HCT116 (cell line): ENCODE results near the gene ZNF165. TPM values are rescaled to one million over a fixed set of nuclear protein-coding genes. Genes with fewer than 3 reads are reported as not detected.

Source experiments
- ATAC-seq: fragments of 200-7000 bp; cut with Tn5 transposase; 2 replicates; pipeline ENCODE4 v1.9.1; 2020; ENCODE audit warnings: mild to moderate bottlenecking, moderate library complexity
- BruUV-seq: library from RNA; stranded (reverse); fragments of 400-500 nt; replicated peaks from 2 replicates; lab custom pipeline; 2021; lab: Mats Ljungman, UMichigan
- CTCF ChIA-PET: fragments of 300-600 bp; sonication (Branson Sonifier 250); formaldehyde crosslinking; loops from one replicate; lab custom pipeline; 2021; ENCODE audit warnings: antibody characterized with exemption; lab: Charles Lee
- POLR2A ChIA-PET: fragments of 300-600, 350-600 bp; sonication (Branson Sonifier 250); formaldehyde crosslinking; loops from one replicate; lab custom pipeline; 2021; ENCODE audit warnings: antibody characterized with exemption; lab: Charles Lee
- RAD21 ChIA-PET, 2 experiments: fragments of 300-600 bp; sonication (Branson Sonifier 250); formaldehyde crosslinking; loops; one replicate each; lab custom pipeline; 2023; ENCODE audit warnings: low total read pairs in 2 of 2; ENCODE audit not compliant: uncharacterized antibody in 2 of 2, unreplicated experiment in 2 of 2, low non-redundant PET in 1 of 2; lab: Charles Lee
- DNase-seq: peaks from one replicate; pipeline ENCODE4 v3.0.0-alpha.2; 2010; ENCODE audit warnings: low read depth, low spot score
- H2AFZ ChIP-seq: fragments of 200-600 bp; shearing (Covaris generic), sonication (generic); 2 replicates; pipeline ENCODE4 v1.6.1; 2017; ENCODE audit warnings: low read depth, mixed run types, mixed read lengths, antibody characterized with exemption, low read length; ENCODE audit not compliant: poor library complexity, severe bottlenecking
- H3K27ac ChIP-seq: 2 replicates; pipeline ENCODE4 v1.5.1; 2012; ENCODE audit warnings: low read depth, low read length
- H3K27me3 ChIP-seq: fragments of 200-600 bp; sonication (generic); 2 replicates; pipeline ENCODE4 v1.6.1; 2016; ENCODE audit warnings: mixed run types, low read length, mixed read lengths; ENCODE audit not compliant: insufficient read depth
- H3K36me3 ChIP-seq, 2 experiments: fragments of 200-500 bp in 1 of 2; fragments of 200-600 bp in 1 of 2; sonication (Bioruptor generic) in 1 of 2; sonication (generic) in 1 of 2; 2 replicates each; pipeline versions ENCODE4 v1.5.1 to v1.6.1; 2014 to 2016; ENCODE audit warnings: low read length in 2 of 2, inconsistent platforms in 1 of 2, mixed read lengths in 1 of 2, mixed run types in 1 of 2; ENCODE audit not compliant: insufficient read depth in 2 of 2, control insufficient read depth in 1 of 2
- H3K4me1 ChIP-seq, 2 experiments: fragments of 200-600 bp in 1 of 2; sonication (generic) in 1 of 2; 2 replicates each; pipeline versions ENCODE4 v1.5.1 to v1.6.1; 2012 to 2017; ENCODE audit warnings: low read length in 2 of 2, inconsistent platforms in 1 of 2, mild to moderate bottlenecking in 1 of 2, mixed read lengths in 1 of 2, mixed run types in 1 of 2, moderate library complexity in 1 of 2; ENCODE audit not compliant: insufficient read depth in 2 of 2, control insufficient read depth in 1 of 2
- H3K4me2 ChIP-seq: fragments of 200-600 bp; sonication (generic); 2 replicates; pipeline ENCODE4 v1.6.1; 2017; ENCODE audit warnings: mixed run types, low read length, mixed read lengths
- H3K4me3 ChIP-seq, 2 experiments: fragments of 200-600 bp in 1 of 2; sonication (generic) in 1 of 2; replicated peaks in 1 of 2; 2 replicates each; pipeline ENCODE4 v1.5.1; 2011 to 2016; ENCODE audit warnings: low read length in 2 of 2, control low read depth in 1 of 2, low read depth in 1 of 2, mild to moderate bottlenecking in 1 of 2, mixed read lengths in 1 of 2, mixed run types in 1 of 2
- H3K79me2 ChIP-seq: fragments of 200-600 bp; sonication (generic); 2 replicates; pipeline ENCODE4 v1.6.1; 2017; ENCODE audit warnings: mild to moderate bottlenecking, mixed run types, low read length, moderate library complexity, mixed read lengths; ENCODE audit not compliant: insufficient read depth
- H3K9ac ChIP-seq: fragments of 200-600 bp; sonication (generic); 2 replicates; pipeline ENCODE4 v1.6.1; 2016; ENCODE audit warnings: low read length, mixed read lengths
- H3K9me2 ChIP-seq: fragments of 200-600 bp; sonication (generic), shearing (Covaris generic); 2 replicates; pipeline ENCODE4 v1.6.1; 2017; ENCODE audit warnings: mixed run types, mild to moderate bottlenecking, moderate library complexity; ENCODE audit not compliant: insufficient read depth
- H3K9me3 ChIP-seq, 2 experiments: fragments of 200-500 bp in 1 of 2; fragments of 200-600 bp in 1 of 2; sonication (Bioruptor generic) in 1 of 2; sonication (generic) in 1 of 2; 2 replicates each; pipeline ENCODE4 v1.6.1; 2014 to 2017; ENCODE audit warnings: low read length in 2 of 2, mixed read lengths in 2 of 2, inconsistent platforms in 1 of 2, low read depth in 1 of 2, mild to moderate bottlenecking in 1 of 2, mixed run types in 1 of 2, moderate library complexity in 1 of 2; ENCODE audit not compliant: control insufficient read depth in 1 of 2, insufficient read depth in 1 of 2
- H4K20me1 ChIP-seq: fragments of 200-600 bp; sonication (generic), shearing (Covaris generic); 2 replicates; pipeline ENCODE4 v1.6.1; 2017; ENCODE audit warnings: mixed run types, mild to moderate bottlenecking, moderate library complexity; ENCODE audit not compliant: insufficient read depth
- ATF3 ChIP-seq: IDR thresholded peaks from 2 replicates; pipeline ENCODE4 v1.6.1; 2012
- CBX3 ChIP-seq: IDR thresholded peaks from 2 replicates; pipeline ENCODE4 v1.6.1; 2012; ENCODE audit warnings: low read depth
- CEBPB ChIP-seq: IDR thresholded peaks from 2 replicates; pipeline ENCODE4 v1.6.1; 2012; ENCODE audit warnings: low read depth
- ELF1 ChIP-seq: IDR thresholded peaks from 2 replicates; pipeline ENCODE4 v1.6.1; 2012; ENCODE audit warnings: low read depth, borderline replicate concordance
- EZH2 ChIP-seq: fragments of 200-600 bp; sonication (generic); IDR thresholded peaks from 2 replicates; pipeline ENCODE4 v1.6.1; 2017; ENCODE audit warnings: antibody characterized with exemption, mixed run types
- EZH2phosphoT487 ChIP-seq: fragments of 200-600 bp; IDR thresholded peaks from 2 replicates; pipeline ENCODE4 v1.6.1; 2018; ENCODE audit warnings: antibody characterized with exemption, borderline replicate concordance
- FOSL1 ChIP-seq: IDR thresholded peaks from 2 replicates; pipeline ENCODE4 v1.6.1; 2012; ENCODE audit warnings: low read depth
- JUND ChIP-seq: IDR thresholded peaks from 2 replicates; pipeline ENCODE4 v1.6.1; 2012
- POLR2A ChIP-seq: IDR thresholded peaks from 2 replicates; pipeline ENCODE4 v1.7.0; 2011; ENCODE audit warnings: borderline replicate concordance; ENCODE audit not compliant: insufficient read depth, insufficient read length; ENCODE audit errors: extremely low read depth
- POLR2AphosphoS5 ChIP-seq: IDR thresholded peaks from 2 replicates; pipeline ENCODE4 v1.6.1; 2011; ENCODE audit warnings: mild to moderate bottlenecking, low read depth, low read length, moderate library complexity
- RAD21 ChIP-seq: IDR thresholded peaks from 2 replicates; pipeline ENCODE4 v1.6.1; 2012; ENCODE audit warnings: low read depth, mild to moderate bottlenecking
- SIN3A ChIP-seq: IDR thresholded peaks from 2 replicates; pipeline ENCODE4 v1.6.1; 2012; ENCODE audit warnings: low read depth
- SP1 ChIP-seq: IDR thresholded peaks from 2 replicates; pipeline ENCODE4 v1.6.1; 2012; ENCODE audit warnings: low read depth
- SRF ChIP-seq: IDR thresholded peaks from 2 replicates; pipeline ENCODE4 v1.6.1; 2012; ENCODE audit warnings: low read depth
- ZFX ChIP-seq: fragments of 450-650 bp; IDR thresholded peaks from 2 replicates; pipeline ENCODE4 v1.6.1; 2017
- intact Hi-C: fragments of 100-400 bp; cut with micrococcal nuclease; formaldehyde crosslinking; loops from 2 replicates; pipeline ENCODE4 v1.10.0; 2022
- total RNA-seq: library from RNA; stranded (reverse); gene quantifications from one replicate; pipeline ENCODE4 v1.2.1, GENCODE V29; 2021; ENCODE audit not compliant: unreplicated experiment
- TF ChIP-seq, protein P1 (sequence below): IDR thresholded peaks from 2 replicates; pipeline ENCODE4 v1.6.1; 2012; ENCODE audit warnings: low read depth

Gene ZNF165
- total RNA-seq, 1 experiment from 2014 or later: 11.2 TPM

GRCh38 chr6:28134716-28135115 lies 54.3 kb downstream of the ZNF165 start:
- ChIA-PET POLR2A (no interaction called here), CTCF (no interaction called here), RAD21 (no interaction called here)
- Histone ChIP-seq H3K9me2 (no peaks in the 10 kb centered on the region), H3K36me3 (0 out of 4 replicates have a peak, but pooled peaks cover 3 to 8% of the 10 kb centered on the region in 2 experiments), H4K20me1 (no peaks in the 10 kb centered on the region), H3K9ac (no peak overlapping the region), H3K27me3 (no peaks in the 10 kb centered on the region), H2AFZ (no peak overlapping the region), H3K4me3 (no peak overlapping the region), H3K9me3 (no peaks in the 10 kb centered on the region), H3K4me1 (peaks cover 6 to 16% of the 10 kb centered on the region in 2 experiments), H3K27ac (no peak overlapping the region), H3K4me2 (no peak overlapping the region), H3K79me2 (peaks cover 63% of the 10 kb centered on the region)
- ATAC-seq (no peak), DNase-seq (no peak)
- no TSS peak for BruUV-seq
- TF ChIP-seq ELF1 (no peak), POLR2AphosphoS5 (no peak), POLR2A (no peak), CEBPB (no peak), ZFX (no peak), CBX3 (no peak), SP1 (no peak), SRF (no peak), JUND (no peak), EZH2phosphoT487 (no peak), ATF3 (no peak), SIN3A (no peak), RAD21 (no peak), EZH2 (no peak), FOSL1 (no peak)
- TF ChIP-seq, protein P1, sequence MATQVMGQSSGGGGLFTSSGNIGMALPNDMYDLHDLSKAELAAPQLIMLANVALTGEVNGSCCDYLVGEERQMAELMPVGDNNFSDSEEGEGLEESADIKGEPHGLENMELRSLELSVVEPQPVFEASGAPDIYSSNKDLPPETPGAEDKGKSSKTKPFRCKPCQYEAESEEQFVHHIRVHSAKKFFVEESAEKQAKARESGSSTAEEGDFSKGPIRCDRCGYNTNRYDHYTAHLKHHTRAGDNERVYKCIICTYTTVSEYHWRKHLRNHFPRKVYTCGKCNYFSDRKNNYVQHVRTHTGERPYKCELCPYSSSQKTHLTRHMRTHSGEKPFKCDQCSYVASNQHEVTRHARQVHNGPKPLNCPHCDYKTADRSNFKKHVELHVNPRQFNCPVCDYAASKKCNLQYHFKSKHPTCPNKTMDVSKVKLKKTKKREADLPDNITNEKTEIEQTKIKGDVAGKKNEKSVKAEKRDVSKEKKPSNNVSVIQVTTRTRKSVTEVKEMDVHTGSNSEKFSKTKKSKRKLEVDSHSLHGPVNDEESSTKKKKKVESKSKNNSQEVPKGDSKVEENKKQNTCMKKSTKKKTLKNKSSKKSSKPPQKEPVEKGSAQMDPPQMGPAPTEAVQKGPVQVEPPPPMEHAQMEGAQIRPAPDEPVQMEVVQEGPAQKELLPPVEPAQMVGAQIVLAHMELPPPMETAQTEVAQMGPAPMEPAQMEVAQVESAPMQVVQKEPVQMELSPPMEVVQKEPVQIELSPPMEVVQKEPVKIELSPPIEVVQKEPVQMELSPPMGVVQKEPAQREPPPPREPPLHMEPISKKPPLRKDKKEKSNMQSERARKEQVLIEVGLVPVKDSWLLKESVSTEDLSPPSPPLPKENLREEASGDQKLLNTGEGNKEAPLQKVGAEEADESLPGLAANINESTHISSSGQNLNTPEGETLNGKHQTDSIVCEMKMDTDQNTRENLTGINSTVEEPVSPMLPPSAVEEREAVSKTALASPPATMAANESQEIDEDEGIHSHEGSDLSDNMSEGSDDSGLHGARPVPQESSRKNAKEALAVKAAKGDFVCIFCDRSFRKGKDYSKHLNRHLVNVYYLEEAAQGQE: no peak
- intact Hi-C loops: loop anchor here (1.0 to 2.0 kb wide), 3 partner anchors 78 to 550 kb away; no protein-coding TSS in a partner anchor
